ENCODE data around the gene INO80. TPM values are rescaled to one million over a fixed set of nuclear protein-coding genes. Genes with fewer than 3 reads are reported as not detected.
A peak's percentile ranks its signal among the peaks of the same experiment; 100 is the strongest.

The INO80 gene
- polyA plus RNA-seq, 1 experiment, result 5.3 TPM

DNA sequence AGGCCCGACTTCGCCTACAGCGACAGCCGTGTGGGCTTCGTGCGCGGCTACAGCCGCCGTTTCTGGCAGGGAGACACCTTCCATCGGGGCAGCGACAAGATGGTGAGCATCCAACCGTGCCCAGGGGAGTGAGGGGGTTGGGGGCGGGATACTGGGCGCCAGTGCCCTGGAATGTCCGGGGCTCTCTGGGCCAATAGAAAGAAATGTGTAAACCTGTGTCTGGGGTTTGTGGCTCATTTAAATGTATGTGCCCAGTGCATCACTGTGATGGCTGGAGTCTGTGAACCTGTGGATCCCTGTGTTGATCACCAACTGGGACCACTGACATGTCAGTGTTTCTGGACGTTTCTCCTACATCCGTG, 162.4 kb downstream of the INO80 start:
- Histone ChIP-seq H3K9me3 (ENCODE audit: control insufficient read depth, insufficient read depth, low read length) (no peaks in the 10 kb centered on the region; the same call in 1 of the 2 replicates), H3K27me3 (ENCODE audit: control insufficient read depth, insufficient read depth, low read length) (no peaks in the 10 kb centered on the region), H3K27ac (ENCODE audit: low read depth, low read length) (peak overlapping the region; percentile 68), H3K4me3 (ENCODE audit: low read depth, low read length) (peak overlapping the region; percentile 95)
- TF ChIP-seq CTCF (IDR thresholded peaks at IDR 0.05; ENCODE audit: low read depth, low read length), result no peak
- ChIA-PET POLR2A (interaction anchor here (0.5 to 2.8 kb wide), 16 partner anchors 12 to 163 kb away, joined by 3 to 29 read pairs (median 4); partner anchors contain the start of genes DLL4, INO80 and VPS18), CTCF (interaction anchor here (1.5 to 2.6 kb wide), 2 partner anchors 12 to 13 kb away, joined by 5 to 22 read pairs; no protein-coding TSS in a partner anchor)
- DNase-seq (ENCODE audit: low read depth, low spot score), result no peak

GRCh38 chr15:40952901-40953712, 163.0 kb downstream of the INO80 start, which contains the start of gene CHAC1:
Gene CHAC1 (plus strand): TSS chr15:40953471. CDS start chr15:40953584, 113 bp downstream.
- H3K27me3 ChIP-seq (ENCODE audit: control insufficient read depth, insufficient read depth, low read length), result no peaks in the 10 kb centered on the region
- no peak for TF ChIP-seq CTCF (IDR thresholded peaks at IDR 0.05; ENCODE audit: low read depth, low read length)
- no peaks in the 10 kb centered on the region; the same call in 1 of the 2 replicates for H3K9me3 ChIP-seq (ENCODE audit: control insufficient read depth, insufficient read depth, low read length)
- ChIA-PET CTCF (interaction anchor here (2.6 kb wide), 1 partner anchor 11 kb away, joined by 22 read pairs; no protein-coding TSS in a partner anchor), POLR2A (interaction anchor here (0.5 to 2.8 kb wide), 21 partner anchors 11 to 786 kb away, joined by 3 to 29 read pairs (median 4); partner anchors contain the start of genes DLL4, INO80 and VPS18)
- peak; percentile 91 for DNase-seq (ENCODE audit: low read depth, low spot score)
- peak within 1 kb of the TSS; percentile 95 for H3K4me3 ChIP-seq (ENCODE audit: low read depth, low read length)
- H3K27ac ChIP-seq (ENCODE audit: low read depth, low read length), result peak within 1 kb of the TSS; percentile 96

DNA sequence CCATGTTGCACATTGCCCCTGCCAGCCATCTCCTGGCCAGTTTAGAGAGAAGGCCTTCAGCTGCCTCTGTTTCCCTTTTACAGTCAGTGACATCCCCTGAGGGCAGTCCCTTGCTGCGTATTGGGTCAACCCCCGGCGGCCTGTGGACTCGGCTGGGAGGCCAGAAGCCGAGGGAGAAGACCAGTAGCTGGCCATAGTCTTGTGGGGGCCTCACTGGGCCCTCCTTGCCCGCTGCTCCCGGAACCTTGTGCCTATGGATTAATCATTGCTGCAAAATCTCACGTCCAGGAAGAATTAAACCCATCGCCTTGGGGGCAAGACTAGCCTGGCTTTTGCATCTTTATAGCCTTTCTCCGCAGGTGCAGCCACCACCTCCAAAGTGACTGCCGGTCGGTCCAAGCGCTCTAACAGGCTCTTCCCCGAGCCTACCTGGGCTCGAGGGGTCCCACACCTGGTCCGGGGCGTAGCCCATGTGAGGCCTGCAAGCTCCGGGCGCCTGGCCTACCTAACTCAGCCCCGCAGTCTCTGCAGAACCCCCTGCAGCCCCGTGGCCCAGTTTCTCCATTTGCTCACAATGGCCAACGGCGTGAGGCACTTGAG, 163.7 kb downstream of the INO80 start:
- Histone ChIP-seq H3K27me3 (ENCODE audit: control insufficient read depth, insufficient read depth, low read length) (no peaks in the 10 kb centered on the region), H3K9me3 (ENCODE audit: control insufficient read depth, insufficient read depth, low read length) (no peaks in the 10 kb centered on the region; the same call in 1 of the 2 replicates), H3K4me3 (ENCODE audit: low read depth, low read length) (peak overlapping the region; percentile 95), H3K27ac (ENCODE audit: low read depth, low read length) (peak overlapping the region; percentile 96)
- no peak for TF ChIP-seq CTCF (IDR thresholded peaks at IDR 0.05; ENCODE audit: low read depth, low read length)
- ChIA-PET CTCF (interaction anchor here (2.6 kb wide), 1 partner anchor 10 kb away, joined by 22 read pairs; no protein-coding TSS in a partner anchor), POLR2A (interaction anchor here (0.6 to 2.8 kb wide), 13 partner anchors 10 to 785 kb away, joined by 3 to 29 read pairs (median 4); partner anchors contain the start of genes DLL4 and INO80)
- DNase-seq (ENCODE audit: low read depth, low spot score), result no peak

DNA sequence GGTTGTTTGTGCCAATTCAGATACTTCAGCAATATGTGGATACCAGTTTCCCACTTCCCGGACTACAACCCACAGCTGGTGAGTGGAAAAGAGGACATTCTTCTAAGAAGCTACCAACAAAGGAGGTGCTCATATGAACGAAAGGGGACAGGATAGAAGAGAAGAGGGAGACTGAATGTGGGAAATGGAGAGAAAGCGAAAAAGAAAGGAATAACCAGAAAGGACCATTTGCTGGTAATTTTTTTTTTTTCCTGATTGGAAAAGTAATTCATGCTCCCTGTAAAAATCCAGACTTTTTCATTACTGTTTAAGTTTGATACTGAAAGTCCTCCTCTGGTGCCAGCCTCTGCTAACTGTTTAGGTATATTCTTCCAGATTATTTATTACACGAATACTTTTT, 164.3 kb downstream of the INO80 start:
- Histone ChIP-seq H3K9me3 (ENCODE audit: control insufficient read depth, insufficient read depth, low read length) (no peaks in the 10 kb centered on the region; the same call in 1 of the 2 replicates), H3K27me3 (ENCODE audit: control insufficient read depth, insufficient read depth, low read length) (no peaks in the 10 kb centered on the region), H3K27ac (ENCODE audit: low read depth, low read length) (no peak overlapping the region), H3K4me3 (ENCODE audit: low read depth, low read length) (no peak overlapping the region)
- TF ChIP-seq CTCF (IDR thresholded peaks at IDR 0.05; ENCODE audit: low read depth, low read length), result no peak
- CTCF ChIA-PET, result interaction anchor here (2.6 kb wide), 1 partner anchor 10 kb away, joined by 22 read pairs; no protein-coding TSS in a partner anchor
- POLR2A ChIA-PET, result interaction anchor here (1.2 to 2.8 kb wide), 2 partner anchors 22 to 23 kb away, joined by 3 to 14 read pairs; partner anchors contain the start of gene DLL4
- DNase-seq (ENCODE audit: low read depth, low spot score), result no peak

All from AG04450 (cell line).